T-helper 22 cell (primary cell): ENCODE data around the gene COL4A3.
"Not testable (repeated sequence)": the region's sequence is repeated elsewhere in the genome, so short reads cannot be mapped to it uniquely, and the experiment has no call there.

Source experiments
- DNase-seq: peaks from one replicate; pipeline ENCODE4 v3.0.0-alpha.2; 2020; ENCODE audit warnings: low read depth

The COL4A3 gene

GRCh38 chr2:227207573-227207972, 43.1 kb downstream of the COL4A3 start:
- DNase-seq: no peak

DNA sequence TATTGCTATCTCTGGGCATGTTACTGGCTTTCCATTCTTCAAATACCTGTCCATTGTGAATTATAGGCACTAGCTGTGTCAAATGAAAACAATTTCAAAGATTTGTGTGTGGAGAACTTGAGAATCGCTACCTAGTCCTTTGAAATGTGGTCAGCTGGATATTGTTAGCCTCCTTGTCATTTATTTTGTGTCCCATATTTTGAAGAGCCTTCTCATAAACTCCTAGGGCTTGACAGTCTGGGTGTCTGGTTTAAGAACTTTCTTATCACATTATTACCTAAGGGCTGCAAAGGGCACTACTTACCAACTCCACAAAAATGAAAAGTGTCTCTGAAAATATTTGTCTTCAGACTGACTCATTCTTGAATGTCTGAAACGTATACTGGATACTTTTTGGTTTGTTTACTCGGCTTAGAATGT, 50.2 kb downstream of the COL4A3 start:
- no peak for DNase-seq

DNA sequence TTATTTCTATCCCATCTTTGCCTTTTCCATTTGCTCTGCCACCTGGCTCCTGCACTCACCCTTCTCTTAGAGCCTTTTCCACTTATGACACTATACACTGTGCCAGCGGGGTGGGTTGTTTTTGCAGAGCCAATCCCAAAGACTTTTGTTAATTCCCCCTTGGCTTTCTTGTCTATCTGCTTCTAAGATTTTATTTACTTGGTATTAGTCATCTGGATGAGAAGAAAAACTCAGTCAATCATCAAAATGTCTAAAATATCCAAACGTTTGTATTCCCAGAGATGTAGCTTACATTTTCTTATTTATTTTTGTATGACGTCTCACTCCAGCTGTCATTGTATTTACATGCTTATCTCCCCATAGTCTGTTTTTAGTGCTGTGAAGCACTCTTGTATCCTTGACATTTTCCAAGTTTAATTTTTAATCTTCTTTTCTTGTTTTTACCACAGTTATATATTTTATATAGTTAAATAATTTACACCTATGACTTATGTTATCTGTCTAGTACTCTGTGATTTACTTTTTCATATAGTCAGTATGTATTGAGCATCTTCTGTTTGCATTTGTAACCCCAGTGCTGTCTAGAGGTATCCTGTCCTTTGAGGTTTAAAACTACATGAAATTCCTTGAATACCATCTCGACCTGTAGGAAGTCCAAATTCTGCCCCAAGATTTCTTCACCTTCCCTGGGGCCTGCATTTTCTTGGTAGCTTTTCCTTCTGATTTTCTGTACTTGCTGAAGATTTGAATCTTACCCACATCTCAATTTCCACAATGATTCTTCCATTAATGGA, 55.1 kb downstream of the COL4A3 start:
- no peak for DNase-seq

GRCh38 chr2:227221120-227221519, 56.7 kb downstream of the COL4A3 start:
- no peak for DNase-seq

GRCh38 chr2:227222292-227222691, 57.9 kb downstream of the COL4A3 start:
- DNase-seq: no peak

- DNase-seq: not testable (repeated sequence)
Observed at GRCh38 chr2:227225641-227226040, 61.2 kb downstream of the COL4A3 start.

DNA sequence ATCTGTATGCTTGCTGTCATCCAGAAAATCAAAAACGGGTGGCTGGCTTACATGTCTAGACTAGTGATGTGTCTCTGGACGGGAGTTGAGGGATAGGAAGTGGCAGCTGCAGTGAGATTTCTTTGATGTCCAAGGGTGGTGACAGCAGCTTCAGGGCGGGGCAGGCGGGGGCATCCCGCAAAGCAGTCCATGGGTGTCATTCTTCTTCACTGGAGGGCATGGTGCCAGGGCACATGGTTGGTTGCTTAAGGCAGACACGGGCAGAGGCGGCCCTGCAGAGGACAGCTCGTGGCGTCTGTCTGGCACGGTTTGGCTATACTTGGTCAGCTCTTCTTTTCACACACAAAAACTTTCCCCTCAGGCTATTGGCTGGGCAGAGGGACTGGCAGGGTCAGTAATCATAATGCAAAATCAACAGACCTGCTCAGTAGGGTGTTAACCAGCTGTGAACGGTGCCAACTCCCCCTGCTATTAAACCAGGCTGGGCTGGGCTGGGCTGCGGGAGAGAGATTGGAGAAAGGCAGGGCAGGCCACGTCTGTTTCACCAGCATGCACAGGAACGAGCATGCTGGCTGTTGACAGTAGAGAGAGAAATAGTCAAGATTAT, 63.7 kb downstream of the COL4A3 start:
- DNase-seq: no peak

DNA sequence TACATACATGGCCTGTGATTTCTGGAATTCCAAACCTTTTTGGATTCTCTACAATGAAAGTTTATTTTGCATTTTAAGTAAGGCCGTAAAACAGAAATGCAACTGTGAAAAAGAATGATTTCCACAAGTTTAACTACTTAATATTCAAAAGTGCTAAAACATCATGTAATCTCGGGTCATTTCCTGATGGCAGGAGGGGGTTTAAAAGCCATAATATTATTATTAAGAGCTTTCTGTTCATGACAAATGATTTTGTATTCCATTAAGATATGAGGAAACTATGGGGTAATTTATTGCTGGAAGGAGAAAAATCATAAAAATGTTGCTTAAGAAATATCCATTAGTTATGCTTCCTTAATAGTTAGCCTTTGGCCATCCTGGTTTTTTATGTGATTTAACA, 65.7 kb downstream of the COL4A3 start:
- no peak for DNase-seq

GRCh38 chr2:227234429-227234828, 70.0 kb downstream of the COL4A3 start:
- DNase-seq: no peak

- DNase-seq: no peak
Observed at GRCh38 chr2:227237786-227238185, 73.4 kb downstream of the COL4A3 start.

DNA sequence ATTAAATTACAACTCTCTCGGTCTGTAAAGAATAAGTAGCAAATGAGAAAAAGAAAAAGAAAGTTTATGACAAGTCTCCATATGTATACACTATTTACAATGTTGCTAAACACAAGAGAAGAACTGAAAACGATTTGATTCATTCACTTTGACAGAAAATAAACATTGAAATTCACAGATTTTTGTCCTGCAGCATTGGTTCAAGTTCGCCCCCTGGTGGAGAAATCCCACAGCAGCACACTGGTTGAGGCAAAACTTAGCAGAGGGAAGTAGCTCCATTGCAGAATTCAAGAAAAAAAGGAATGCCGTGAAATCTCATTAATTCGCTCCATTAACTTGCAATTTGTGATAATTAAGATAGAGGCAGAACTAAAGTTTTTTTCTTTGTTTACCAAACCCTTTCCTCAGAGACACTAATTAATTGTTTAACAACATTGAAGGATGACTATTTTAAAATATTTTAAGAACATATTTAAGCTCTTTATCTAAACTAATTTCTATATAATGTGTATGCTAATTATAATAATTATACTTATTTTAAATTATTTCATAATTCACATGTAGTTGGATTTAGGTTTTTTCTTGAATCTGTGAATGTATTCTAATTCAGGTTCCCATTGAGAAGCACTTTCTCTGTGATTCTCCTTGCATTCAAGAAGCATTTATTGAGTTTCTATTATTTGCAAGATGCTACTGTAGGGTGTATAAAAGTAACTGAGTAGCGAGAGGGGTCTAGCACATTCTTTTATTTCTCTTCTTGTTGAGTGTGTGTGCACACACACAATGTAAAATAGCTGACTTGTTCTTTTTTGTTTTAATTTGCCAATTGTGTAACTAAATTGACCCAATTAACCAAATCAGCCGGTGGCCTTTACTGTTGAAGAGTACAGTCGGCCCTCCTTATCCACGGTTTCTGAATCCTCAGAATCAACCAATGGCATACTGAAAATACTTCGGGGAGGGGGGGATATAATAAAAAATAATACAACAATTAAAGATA, 74.1 kb downstream of the COL4A3 start:
- DNase-seq: no peak

- DNase-seq: no peak
Observed at GRCh38 chr2:227241005-227241404, 76.6 kb downstream of the COL4A3 start.

GRCh38 chr2:227248876-227249275, 84.5 kb downstream of the COL4A3 start:
- no peak for DNase-seq

- DNase-seq: no peak
Observed at GRCh38 chr2:227252831-227253230, 88.4 kb downstream of the COL4A3 start.

- DNase-seq: no peak
Observed at GRCh38 chr2:227256605-227257004, 92.2 kb downstream of the COL4A3 start.

GRCh38 chr2:227257820-227258219, 93.4 kb downstream of the COL4A3 start:
- no peak for DNase-seq

GRCh38 chr2:227260041-227260440, 95.6 kb downstream of the COL4A3 start:
- DNase-seq: no peak

- DNase-seq: no peak
Observed at GRCh38 chr2:227267410-227268115, 103.1 kb downstream of the COL4A3 start.

DNA sequence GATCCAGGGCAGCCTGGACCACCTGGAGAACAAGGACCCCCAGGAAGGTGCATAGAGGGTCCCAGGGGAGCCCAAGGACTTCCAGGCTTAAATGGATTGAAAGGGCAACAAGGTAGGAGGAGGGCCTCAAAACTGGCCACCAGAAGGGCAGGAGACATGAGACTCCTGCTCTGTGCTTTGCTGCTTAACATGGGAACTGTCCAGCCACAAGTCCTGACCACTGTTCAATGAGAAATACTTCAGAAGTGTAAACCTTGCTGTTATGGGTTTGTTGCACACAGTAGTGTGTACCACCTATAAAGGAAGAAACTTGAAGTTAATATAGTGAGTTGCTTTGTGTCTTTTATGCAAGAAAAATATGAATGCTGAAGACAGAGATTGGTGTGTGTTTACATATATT, 116.5 kb downstream of the COL4A3 start:
- DNase-seq: no peak

GRCh38 chr2:227285741-227286236, 121.4 kb downstream of the COL4A3 start:
- no peak for DNase-seq

GRCh38 chr2:227287771-227288170, 123.3 kb downstream of the COL4A3 start:
- no peak for DNase-seq

- DNase-seq: no peak
Observed at GRCh38 chr2:227292314-227292713, 127.9 kb downstream of the COL4A3 start.
